ENCODE data around the gene LRIG3.

LRIG3 gene

GRCh38 chr12:58841058-58841798, 79.1 kb downstream of the LRIG3 start:
- H3K9me3 Mint-ChIP-seq = peaks cover 42% of the 10 kb centered on the region
- no peaks in the 10 kb centered on the region for H3K4me1 Mint-ChIP-seq (ENCODE audit: low read depth)
- intact Hi-C loops (cut with micrococcal nuclease) = no loop called here
- H3K27me3 Mint-ChIP-seq = no peaks in the 10 kb centered on the region
- no peaks in the 10 kb centered on the region for H3K36me3 Mint-ChIP-seq (ENCODE audit: low read depth)
- no peak overlapping the region for H3K27ac Mint-ChIP-seq
- no peak overlapping the region for H3K4me3 Mint-ChIP-seq

GRCh38 chr12:58833853-58834252, 86.5 kb downstream of the LRIG3 start:
- Mint-ChIP-seq H3K9me3 (peaks cover 26% of the 10 kb centered on the region), H3K36me3 (ENCODE audit: low read depth) (no peaks in the 10 kb centered on the region), H3K4me3 (no peak overlapping the region), H3K27ac (no peak overlapping the region), H3K27me3 (no peaks in the 10 kb centered on the region), H3K4me1 (ENCODE audit: low read depth) (no peaks in the 10 kb centered on the region)
- intact Hi-C loops (cut with micrococcal nuclease) = no loop called here

- Mint-ChIP-seq H3K4me1 (ENCODE audit: low read depth) (no peaks in the 10 kb centered on the region), H3K36me3 (ENCODE audit: low read depth) (no peaks in the 10 kb centered on the region), H3K27me3 (no peaks in the 10 kb centered on the region), H3K9me3 (peaks cover 22% of the 10 kb centered on the region), H3K4me3 (no peak overlapping the region), H3K27ac (no peak overlapping the region)
- intact Hi-C loops (cut with micrococcal nuclease) = no loop called here
Observed at GRCh38 chr12:58832920-58833319, 87.4 kb downstream of the LRIG3 start.

All from dendritic cell treated with granulocyte-macrophage colony-stimulating factor and Interleukin-4, amounts not matched to agents 40 ng/mL and 50 ng/mL, for 4 days (primary cell).